Inferior parietal cortex (tissue), 1 donor: Measurements from ENCODE around the gene ADGRV1.

Experiments used
- DNase-seq: peaks from one replicate; pipeline ENCODE4 v3.0.0-alpha.2; 2016; ENCODE audit errors: extremely low spot score

Gene ADGRV1

GRCh38 chr5:90558344-90559192, at the start of gene ADGRV1:
ADGRV1 (plus strand) TSS chr5:90558797; CDS start chr5:90558896, 99 bp downstream.
- peak; percentile 58 for DNase-seq

GRCh38 chr5:90510438-90510837, 48.2 kb upstream of the ADGRV1 start:
- no peak for DNase-seq

GRCh38 chr5:90514520-90514919, 44.1 kb upstream of the ADGRV1 start:
- DNase-seq: no peak

- DNase-seq: no peak
Measured at GRCh38 chr5:90518661-90519060, 39.9 kb upstream of the ADGRV1 start.

- DNase-seq: no peak
Measured at GRCh38 chr5:90519081-90519480, 39.5 kb upstream of the ADGRV1 start.

- DNase-seq: peak; percentile 54
Measured at GRCh38 chr5:90528601-90529193, 29.9 kb upstream of the ADGRV1 start.

GRCh38 chr5:90529194-90529938, 29.2 kb upstream of the ADGRV1 start, which contains the start of gene LYSMD3:
LYSMD3 (minus strand) TSS chr5:90529584; CDS start chr5:90525289, 4,295 bp downstream.
- peak; percentile 92 for DNase-seq

GRCh38 chr5:90529939-90530677, 28.5 kb upstream of the ADGRV1 start:
- peak; percentile 88 for DNase-seq

- DNase-seq: no peak
Measured at GRCh38 chr5:90530736-90531487, 27.7 kb upstream of the ADGRV1 start.

GRCh38 chr5:90533794-90534193, 24.8 kb upstream of the ADGRV1 start:
- no peak for DNase-seq

- DNase-seq: no peak
Measured at GRCh38 chr5:90534922-90535321, 23.7 kb upstream of the ADGRV1 start.

- DNase-seq: no peak
Measured at GRCh38 chr5:90542827-90543519, 15.6 kb upstream of the ADGRV1 start.

GRCh38 chr5:90545511-90545910, 13.1 kb upstream of the ADGRV1 start:
- DNase-seq: no peak

- DNase-seq: no peak
Measured at GRCh38 chr5:90546216-90546837, 12.3 kb upstream of the ADGRV1 start.

GRCh38 chr5:90547072-90547536, 11.5 kb upstream of the ADGRV1 start:
- DNase-seq: no peak

GRCh38 chr5:90548069-90548593, 10.5 kb upstream of the ADGRV1 start:
- DNase-seq: no peak

GRCh38 chr5:90549223-90549622, 9.4 kb upstream of the ADGRV1 start:
- no peak for DNase-seq

GRCh38 chr5:90549729-90550275, 8.8 kb upstream of the ADGRV1 start:
- DNase-seq: no peak

GRCh38 chr5:90550963-90551362, 7.6 kb upstream of the ADGRV1 start:
- no peak for DNase-seq
